OCI-M1 (cell line): ENCODE data around the gene SIM1.

Source experiments
- DNase-seq: peaks from one replicate; lab custom pipeline; 2025; lab: John Stamatoyannopoulos, UW

SIM1 gene

GRCh38 chr6:100350139-100350538 is 114.6 kb downstream of the SIM1 start:
- DNase-seq: no peak

- DNase-seq: no peak
Observed at GRCh38 chr6:100349366-100349765, 115.4 kb downstream of the SIM1 start.

- DNase-seq: peak; percentile 85
Observed at GRCh38 chr6:100347901-100348550, 116.7 kb downstream of the SIM1 start.

GRCh38 chr6:100346828-100347227 is 117.9 kb downstream of the SIM1 start:
- peak; percentile 68 for DNase-seq

GRCh38 chr6:100346203-100346602 is 118.5 kb downstream of the SIM1 start:
- peak; percentile 68 for DNase-seq

GRCh38 chr6:100344761-100345160 is 120.0 kb downstream of the SIM1 start:
- no peak for DNase-seq

- DNase-seq: peak; percentile 60
Observed at GRCh38 chr6:100344321-100344720, 120.4 kb downstream of the SIM1 start.

- peak; percentile 71 for DNase-seq
Observed at GRCh38 chr6:100343316-100344077, 121.2 kb downstream of the SIM1 start.

GRCh38 chr6:100342830-100343229 is 121.9 kb downstream of the SIM1 start:
- peak; percentile 50 for DNase-seq

DNA sequence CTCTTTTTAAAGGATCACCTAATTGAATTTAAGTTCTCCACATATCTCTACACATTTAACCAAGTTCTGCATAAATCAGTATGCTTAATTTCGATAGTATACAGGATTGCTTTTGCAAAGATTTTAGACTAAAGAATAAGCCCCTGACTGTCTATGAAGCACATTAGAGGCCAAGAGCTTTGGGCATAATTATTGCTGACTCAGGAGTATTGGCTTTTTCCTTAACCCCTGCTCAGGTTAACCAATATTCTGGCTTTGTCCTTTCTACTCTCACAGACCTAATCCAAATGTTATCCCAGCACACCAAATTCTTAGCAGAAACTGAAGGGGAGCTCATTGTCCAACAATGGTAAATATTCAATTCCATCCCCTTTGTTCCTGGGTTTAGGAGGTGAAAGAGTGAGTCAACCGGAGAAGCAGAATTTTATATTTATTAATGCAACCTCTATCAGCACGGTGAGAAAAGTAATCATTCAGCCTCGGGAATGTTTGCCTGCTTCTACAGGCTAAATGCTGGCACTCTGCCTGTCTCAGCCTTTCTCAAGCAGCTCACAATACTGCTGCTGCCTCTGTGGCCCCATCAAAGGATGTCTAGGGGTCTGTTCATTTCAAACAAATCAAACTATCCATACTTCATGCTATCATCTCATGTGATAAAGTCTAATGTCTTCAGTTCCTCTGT is 125.0 kb downstream of the SIM1 start:
- no peak for DNase-seq

DNA sequence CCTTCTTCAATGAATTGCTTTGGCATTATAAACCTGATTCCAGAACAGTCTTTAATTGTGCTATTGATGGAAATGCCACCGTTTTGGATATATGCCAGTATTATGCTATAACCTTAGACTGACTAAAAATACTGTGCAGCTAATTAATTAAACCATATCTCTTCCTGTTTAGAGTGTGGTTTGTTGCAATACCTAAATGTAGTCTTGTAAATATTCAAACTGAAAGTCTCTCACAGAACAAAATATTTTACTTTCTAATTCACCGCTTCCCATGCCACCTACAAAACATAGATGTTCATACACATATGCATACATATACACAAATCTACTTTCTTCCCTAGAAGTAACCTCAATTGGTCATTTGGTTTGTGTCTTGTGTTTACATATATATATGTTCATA is 126.6 kb downstream of the SIM1 start:
- no peak for DNase-seq

DNA sequence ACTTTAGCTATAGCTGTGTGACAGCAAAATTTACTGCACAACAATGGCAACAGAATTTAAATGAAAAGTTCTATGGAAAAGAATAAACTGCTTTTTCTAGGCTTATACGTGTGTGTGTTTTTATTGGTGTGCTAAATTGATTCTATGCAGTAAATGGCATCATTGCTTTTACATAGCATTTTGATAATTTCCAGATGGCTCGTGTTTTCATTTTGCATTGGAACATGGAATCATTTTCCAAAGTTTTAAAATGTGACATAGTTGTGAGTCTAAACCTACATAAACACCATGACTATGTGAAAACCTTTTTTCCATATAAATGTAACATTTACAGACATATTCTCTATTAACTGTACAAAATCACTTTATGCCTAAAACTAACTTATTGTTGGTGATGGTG is 127.8 kb downstream of the SIM1 start:
- no peak for DNase-seq

GRCh38 chr6:100335991-100336390 is 128.7 kb downstream of the SIM1 start:
- no peak for DNase-seq
